Mesodermal cell (in vitro differentiated cells): ENCODE measurements around the gene POLR2F.
"Not testable (repeated sequence)": the region's sequence is repeated elsewhere in the genome, so short reads cannot be mapped to it uniquely, and the experiment has no call there.

Experiments used
- H3K27ac ChIP-seq: 2 replicates; pipeline ENCODE4 v1.7.0; 2013; ENCODE audit warnings: mild to moderate bottlenecking, low read depth, low read length, moderate library complexity; ENCODE audit not compliant: severe bottlenecking
- H3K36me3 ChIP-seq: 2 replicates; pipeline ENCODE4 v1.7.1; 2013; ENCODE audit warnings: mild to moderate bottlenecking, low read length, moderate library complexity; ENCODE audit not compliant: control insufficient read depth, insufficient read depth
- H3K4me1 ChIP-seq: one replicate; pipeline ENCODE4 v1.7.1; 2013; ENCODE audit warnings: mild to moderate bottlenecking, low read length; ENCODE audit not compliant: insufficient read depth, control insufficient read depth, poor library complexity, severe bottlenecking
- H3K4me3 ChIP-seq: 2 replicates; pipeline ENCODE4 v1.7.0; 2013; ENCODE audit warnings: low read length, control low read depth, mild to moderate bottlenecking; ENCODE audit not compliant: insufficient read depth, poor library complexity, severe bottlenecking; ENCODE audit errors: extremely low read depth
- H3K9me3 ChIP-seq: 2 replicates; pipeline ENCODE4 v1.7.1; 2013; ENCODE audit warnings: mild to moderate bottlenecking, low read length, moderate library complexity; ENCODE audit not compliant: control insufficient read depth
- WGBS, 2 experiments: methylation state at CpG; one replicate each; pipeline ENCODE4 v1.1.5; 2013; ENCODE audit warnings: missing lambda C conversion rate in 2 of 2; ENCODE audit not compliant: insufficient coverage in 2 of 2; 5-methylcytosine and 5-hydroxymethylcytosine counted together

Gene POLR2F

GRCh38 chr22:37954686-37955085, 1.2 kb downstream of the POLR2F start:
- H3K4me3 ChIP-seq = peak overlapping the region; percentile 99
- 78 to 92% methylated on average over 4 of the region's 4 CpGs for WGBS, 2 experiments

GRCh38 chr22:37955825-37956397, 2.4 kb downstream of the POLR2F start:
- H3K36me3 ChIP-seq = peaks cover 51% of the 10 kb centered on the region
- not testable (repeated sequence) for H3K4me1 ChIP-seq, H3K27ac ChIP-seq, H3K4me3 ChIP-seq, H3K9me3 ChIP-seq
- 92 to 95% methylated on average over 9 to 10 of the region's 15 CpGs for WGBS, 2 experiments

More at GRCh38 chr22:37954686-37955085, 1.2 kb downstream of the POLR2F start:
- Histone ChIP-seq H3K4me1 (peaks cover 4% of the 10 kb centered on the region), H3K36me3 (peaks cover 39% of the 10 kb centered on the region), H3K9me3 (no peaks in the 10 kb centered on the region), H3K27ac (no peak overlapping the region)

- H3K4me3 ChIP-seq = no peak overlapping the region
- no peak overlapping the region for H3K27ac ChIP-seq
- no peaks in the 10 kb centered on the region for H3K9me3 ChIP-seq
- H3K36me3 ChIP-seq = peaks cover 65% of the 10 kb centered on the region
- H3K4me1 ChIP-seq = peaks cover 4% of the 10 kb centered on the region
- 97 to 98% methylated on average over 4 of the region's 4 CpGs for WGBS, 2 experiments
Observed at GRCh38 chr22:37957232-37957631, 3.7 kb downstream of the POLR2F start.

- 97 to 98% methylated on average over 16 to 17 of the region's 18 CpGs for WGBS, 2 experiments
- no peak overlapping the region for H3K27ac ChIP-seq
- peaks cover 80% of the 10 kb centered on the region for H3K36me3 ChIP-seq
- no peaks in the 10 kb centered on the region for H3K9me3 ChIP-seq
- H3K4me1 ChIP-seq = peaks cover 4% of the 10 kb centered on the region
- no peak overlapping the region for H3K4me3 ChIP-seq
Observed at GRCh38 chr22:37959231-37959825, 5.8 kb downstream of the POLR2F start.

GRCh38 chr22:37961062-37961461, 7.6 kb downstream of the POLR2F start:
- WGBS, 2 experiments = 92% methylated on average over 3 of the region's 4 CpGs; no CpG with 5 or more reads in 1 of the 2 experiments
- no peak overlapping the region for H3K4me3 ChIP-seq
- H3K9me3 ChIP-seq = no peaks in the 10 kb centered on the region
- peaks cover 8% of the 10 kb centered on the region for H3K4me1 ChIP-seq
- H3K27ac ChIP-seq = no peak overlapping the region
- peaks cover 85% of the 10 kb centered on the region for H3K36me3 ChIP-seq

- 89 to 91% methylated on average over 6 of the region's 9 CpGs for WGBS, 2 experiments
- Histone ChIP-seq H3K4me1 (peaks cover 25% of the 10 kb centered on the region), H3K36me3 (peaks cover 68% of the 10 kb centered on the region), H3K9me3 (no peaks in the 10 kb centered on the region), H3K27ac (peak overlapping the region; percentile 60), H3K4me3 (no peak overlapping the region)
Observed at GRCh38 chr22:37965940-37966664, 12.6 kb downstream of the POLR2F start.

GRCh38 chr22:37967147-37967546, 13.6 kb downstream of the POLR2F start:
- Histone ChIP-seq H3K9me3 (no peaks in the 10 kb centered on the region), H3K4me1 (peaks cover 25% of the 10 kb centered on the region), H3K27ac (no peak overlapping the region), H3K4me3 (no peak overlapping the region), H3K36me3 (peaks cover 57% of the 10 kb centered on the region)
- WGBS, 2 experiments = 70 to 83% methylated on average over 1 of the region's 1 CpG

GRCh38 chr22:37967637-37968451, 14.3 kb downstream of the POLR2F start:
- Histone ChIP-seq H3K4me1 (peaks cover 25% of the 10 kb centered on the region), H3K4me3 (no peak overlapping the region), H3K36me3 (peaks cover 52% of the 10 kb centered on the region), H3K9me3 (no peaks in the 10 kb centered on the region), H3K27ac (peak overlapping the region; percentile 45)
- 71 to 81% methylated on average over 9 to 10 of the region's 14 CpGs for WGBS, 2 experiments

- Histone ChIP-seq H3K9me3 (no peaks in the 10 kb centered on the region), H3K4me1 (peaks cover 25% of the 10 kb centered on the region), H3K36me3 (peaks cover 45% of the 10 kb centered on the region), H3K4me3 (no peak overlapping the region), H3K27ac (peak overlapping the region; percentile 45)
- WGBS, 2 experiments = 100% methylated on average over 1 of the region's 5 CpGs
Observed at GRCh38 chr22:37968452-37969251, 15.2 kb downstream of the POLR2F start.

- Histone ChIP-seq H3K36me3 (peaks cover 35% of the 10 kb centered on the region), H3K9me3 (no peaks in the 10 kb centered on the region)
- WGBS, 2 experiments = 88 to 97% methylated on average over 3 to 4 of the region's 4 CpGs
Observed at GRCh38 chr22:37970864-37971263, 17.4 kb downstream of the POLR2F start.

More at GRCh38 chr22:37970864-37971263, 17.4 kb downstream of the POLR2F start:
- no peak overlapping the region for H3K27ac ChIP-seq
- H3K4me3 ChIP-seq = no peak overlapping the region
- H3K4me1 ChIP-seq = peaks cover 18% of the 10 kb centered on the region
